Esophagus (tissue), 2 donors: ENCODE results near the gene OTUD3. TPM values are rescaled to one million over a fixed set of nuclear protein-coding genes. Genes with fewer than 3 reads are reported as not detected.
"Not testable (repeated sequence)": the region's sequence is repeated elsewhere in the genome, so short reads cannot be mapped to it uniquely, and the experiment has no call there.

Experiments
- H3K27ac ChIP-seq, 2 donors: one replicate each; pipeline ENCODE4 v1.5.1; 2013; ENCODE audit warnings: low read depth in 2 of 2, mild to moderate bottlenecking in 2 of 2, inconsistent platforms in 1 of 2, low read length in 1 of 2, moderate library complexity in 1 of 2
- H3K27me3 ChIP-seq, 2 donors: one replicate each; pipeline ENCODE4 v1.6.1; 2013; ENCODE audit warnings: low read length in 2 of 2, control low read depth in 1 of 2, mild to moderate bottlenecking in 1 of 2; ENCODE audit not compliant: insufficient read depth in 2 of 2, control insufficient read depth in 1 of 2
- H3K36me3 ChIP-seq, 2 donors: one replicate each; pipeline ENCODE4 v1.6.1; 2013; ENCODE audit warnings: low read length in 1 of 2; ENCODE audit not compliant: control insufficient read depth in 2 of 2, insufficient read depth in 2 of 2
- H3K4me1 ChIP-seq, 2 donors: one replicate each; pipeline ENCODE4 v1.6.1; 2013; ENCODE audit warnings: low read length in 1 of 2; ENCODE audit not compliant: control insufficient read depth in 2 of 2, insufficient read depth in 2 of 2
- H3K4me3 ChIP-seq, 2 donors: one replicate each; pipeline ENCODE4 v1.5.1; 2013; ENCODE audit warnings: low read length in 2 of 2, mild to moderate bottlenecking in 2 of 2, low read depth in 1 of 2, moderate library complexity in 1 of 2
- H3K9me3 ChIP-seq, 2 donors: one replicate each; pipeline ENCODE4 v1.6.1; 2013; ENCODE audit warnings: mild to moderate bottlenecking in 2 of 2, low read depth in 1 of 2, low read length in 1 of 2, moderate library complexity in 1 of 2; ENCODE audit not compliant: control insufficient read depth in 2 of 2, insufficient read depth in 1 of 2
- WGBS, 2 donors: extraction: QIAGEN DNeasy Blood & Tissue Kit; methylation state at CpG; one replicate each; pipeline ENCODE4 v1.1.7; 2013; 5-methylcytosine and 5-hydroxymethylcytosine counted together
- polyA plus RNA-seq, 2 donors: library from polyadenylated mRNA; stranded (reverse); fragments of 200-250 nt; gene quantifications; one replicate each; pipeline ENCODE4 v1.2.3, GENCODE V29; 2013
- donor health status: healthy with polysubstance abuse.
- donor health status: Bipolar disorder and iron deficiency.

The OTUD3 gene
- polyA plus RNA-seq, 2 donors, result 1.4 to 2.4 TPM

- H3K36me3 ChIP-seq, result no peaks in the 10 kb centered on the region
- no peaks in the 10 kb centered on the region for H3K27me3 ChIP-seq
- no peak within 1 kb of the TSS for H3K4me3 ChIP-seq
- no peak within 1 kb of the TSS for H3K27ac ChIP-seq
- WGBS, 2 donors, result 68 to 70% methylated on average over 14 of the region's 14 CpGs
- H3K9me3 ChIP-seq, result no peaks in the 10 kb centered on the region
- peaks cover 0 to 3% of the 10 kb centered on the region in 2 donors for H3K4me1 ChIP-seq
Observed at GRCh38 chr1:19923137-19923952, 41.1 kb downstream of the OTUD3 start, which contains the start of gene PLA2G2E. PLA2G2E (minus strand) TSS chr1:19923617; CDS start chr1:19923559, 58 bp downstream.

- H3K4me3 ChIP-seq, result no peak overlapping the region
- no peaks in the 10 kb centered on the region for H3K36me3 ChIP-seq
- H3K27me3 ChIP-seq, result no peaks in the 10 kb centered on the region
- H3K9me3 ChIP-seq, result no peaks in the 10 kb centered on the region
- H3K4me1 ChIP-seq, result peaks cover 0 to 3% of the 10 kb centered on the region in 2 donors
- H3K27ac ChIP-seq, result no peak overlapping the region
- 80 to 81% methylated on average over 13 of the region's 13 CpGs for WGBS, 2 donors
Observed at GRCh38 chr1:19923953-19924346, 41.8 kb downstream of the OTUD3 start.

- Histone ChIP-seq H3K27ac (no peak overlapping the region), H3K9me3 (no peaks in the 10 kb centered on the region), H3K36me3 (no peaks in the 10 kb centered on the region), H3K4me1 (peaks cover 0 to 3% of the 10 kb centered on the region in 2 donors), H3K27me3 (no peaks in the 10 kb centered on the region), H3K4me3 (no peak overlapping the region)
- WGBS, 2 donors, result 46 to 62% methylated on average over 7 of the region's 7 CpGs
Observed at GRCh38 chr1:19925342-19926070, 43.3 kb downstream of the OTUD3 start.

- Histone ChIP-seq H3K27me3 (no peaks in the 10 kb centered on the region), H3K9me3 (peaks cover 4% of the 10 kb centered on the region in 2 donors), H3K36me3 (no peaks in the 10 kb centered on the region), H3K27ac (no peak overlapping the region), H3K4me1 (peaks cover 0 to under 1% of the 10 kb centered on the region in 2 donors), H3K4me3 (no peak overlapping the region)
- WGBS, 2 donors, result 53 to 54% methylated on average over 8 of the region's 8 CpGs
Observed at GRCh38 chr1:19926296-19927129, 44.3 kb downstream of the OTUD3 start.

GRCh38 chr1:19927130-19927421 lies 44.9 kb downstream of the OTUD3 start:
- WGBS, 2 donors, result 59 to 62% methylated on average over 3 of the region's 3 CpGs
- H3K4me3 ChIP-seq, H3K9me3 ChIP-seq, H3K4me1 ChIP-seq, H3K36me3 ChIP-seq, H3K27me3 ChIP-seq, H3K27ac ChIP-seq: not testable (repeated sequence)

GRCh38 chr1:19932866-19933265 lies 50.7 kb downstream of the OTUD3 start:
- Histone ChIP-seq H3K9me3 (peaks cover 7 to 14% of the 10 kb centered on the region in 2 donors), H3K36me3 (no peaks in the 10 kb centered on the region), H3K27me3 (no peaks in the 10 kb centered on the region), H3K27ac (no peak overlapping the region), H3K4me3 (no peak overlapping the region), H3K4me1 (no peaks in the 10 kb centered on the region)
- WGBS, 2 donors, result 0 to 31% methylated on average over 1 of the region's 1 CpG

GRCh38 chr1:19934336-19934735 lies 52.1 kb downstream of the OTUD3 start:
- H3K36me3 ChIP-seq, result no peaks in the 10 kb centered on the region
- no peak overlapping the region for H3K4me3 ChIP-seq
- no peak overlapping the region for H3K27ac ChIP-seq
- 86% methylated on average over 7 of the region's 7 CpGs for WGBS, 2 donors
- no peaks in the 10 kb centered on the region for H3K27me3 ChIP-seq
- H3K4me1 ChIP-seq, result no peaks in the 10 kb centered on the region
- H3K9me3 ChIP-seq, result peaks cover 7 to 14% of the 10 kb centered on the region in 2 donors

- Histone ChIP-seq H3K9me3 (peaks cover 5 to 13% of the 10 kb centered on the region in 2 donors), H3K4me1 (no peaks in the 10 kb centered on the region), H3K36me3 (no peaks in the 10 kb centered on the region), H3K27me3 (no peaks in the 10 kb centered on the region), H3K27ac (no peak overlapping the region), H3K4me3 (no peak overlapping the region)
- 68% methylated on average over 3 of the region's 3 CpGs for WGBS, 2 donors
Observed at GRCh38 chr1:19936061-19936750, 54.0 kb downstream of the OTUD3 start.

GRCh38 chr1:19938472-19938871 lies 56.3 kb downstream of the OTUD3 start:
- Histone ChIP-seq H3K27me3 (no peaks in the 10 kb centered on the region), H3K9me3 (peaks cover 2 to 4% of the 10 kb centered on the region in 2 donors), H3K36me3 (no peaks in the 10 kb centered on the region), H3K4me3 (no peak overlapping the region), H3K27ac (no peak overlapping the region), H3K4me1 (no peaks in the 10 kb centered on the region)
- WGBS, 2 donors, result 87 to 97% methylated on average over 1 of the region's 1 CpG
